Osteocyte (in vitro differentiated cells): ENCODE results near the gene DLGAP4. TPM values are rescaled to one million over a fixed set of nuclear protein-coding genes. Genes with fewer than 3 reads are reported as not detected.
A peak's percentile ranks its signal among the peaks of the same experiment; 100 is the strongest.

ENCODE experiments used
- DNase-seq: peaks from one replicate; pipeline ENCODE4 v3.0.0; 2021; ENCODE audit warnings: mixed read lengths; ENCODE audit not compliant: unreplicated experiment; ENCODE audit errors: extremely low spot score
- H3K27ac Mint-ChIP-seq: one replicate; pipeline ENCODE4 v1.8.0; 2021; ENCODE audit warnings: mild to moderate bottlenecking, mixed read lengths; ENCODE audit not compliant: unreplicated experiment
- H3K27me3 Mint-ChIP-seq: one replicate; pipeline ENCODE4 v1.8.0; 2021; ENCODE audit warnings: mixed read lengths; ENCODE audit not compliant: unreplicated experiment
- H3K36me3 Mint-ChIP-seq: one replicate; pipeline ENCODE4 v1.8.0; 2021; ENCODE audit warnings: mixed read lengths; ENCODE audit not compliant: unreplicated experiment
- H3K4me1 Mint-ChIP-seq: one replicate; pipeline ENCODE4 v1.8.0; 2021; ENCODE audit warnings: mixed read lengths; ENCODE audit not compliant: unreplicated experiment
- H3K4me3 Mint-ChIP-seq: one replicate; pipeline ENCODE4 v1.8.0; 2021; ENCODE audit warnings: mild to moderate bottlenecking, moderate library complexity, mixed read lengths; ENCODE audit not compliant: unreplicated experiment
- H3K9me3 Mint-ChIP-seq: one replicate; pipeline ENCODE4 v1.8.0; 2021; ENCODE audit warnings: mixed read lengths; ENCODE audit not compliant: unreplicated experiment
- CTCF ChIP-seq: fragments of 200-600 bp; sonication (generic); IDR thresholded peaks from 2 replicates; pipeline ENCODE4 v1.5.0; 2021; ENCODE audit warnings: antibody characterized with exemption, mild to moderate bottlenecking, moderate library complexity
- total RNA-seq: library from RNA; stranded (reverse); gene quantifications from 2 replicates; pipeline ENCODE4 v1.2.1, GENCODE V29; 2021

The DLGAP4 gene
- total RNA-seq, 1 donor from 2014 or later = 134 TPM

- DNase-seq = no peak
- Mint-ChIP-seq H3K4me1 (peaks cover 52% of the 10 kb centered on the region), H3K36me3 (peaks cover 3% of the 10 kb centered on the region), H3K9me3 (no peaks in the 10 kb centered on the region), H3K27me3 (no peaks in the 10 kb centered on the region), H3K4me3 (peak within 1 kb of the TSS; percentile 71), H3K27ac (peak within 1 kb of the TSS; percentile 44)
- TF ChIP-seq CTCF = no peak
Observed at GRCh38 chr20:36541227-36541767, 235.2 kb downstream of the DLGAP4 start, which contains the start of gene MYL9. Gene MYL9 (plus strand): TSS chr20:36541519. CDS start chr20:36544885, 3,366 bp downstream.

- Mint-ChIP-seq H3K4me3 (peak overlapping the region; percentile 71), H3K9me3 (no peaks in the 10 kb centered on the region), H3K4me1 (peaks cover 52% of the 10 kb centered on the region), H3K36me3 (peaks cover 3% of the 10 kb centered on the region), H3K27ac (peak overlapping the region; percentile 44), H3K27me3 (no peaks in the 10 kb centered on the region)
- TF ChIP-seq CTCF = peak; percentile 55
- DNase-seq = no peak
Observed at GRCh38 chr20:36541768-36542488, 235.8 kb downstream of the DLGAP4 start.

GRCh38 chr20:36542516-36543183 lies 236.5 kb downstream of the DLGAP4 start:
- peak overlapping the region; percentile 73 for H3K27ac Mint-ChIP-seq
- H3K4me1 Mint-ChIP-seq = peaks cover 50% of the 10 kb centered on the region
- peak overlapping the region; percentile 71 for H3K4me3 Mint-ChIP-seq
- no peaks in the 10 kb centered on the region for H3K27me3 Mint-ChIP-seq
- no peaks in the 10 kb centered on the region for H3K9me3 Mint-ChIP-seq
- DNase-seq = no peak
- no peak for TF ChIP-seq CTCF
- H3K36me3 Mint-ChIP-seq = peaks cover 3% of the 10 kb centered on the region

GRCh38 chr20:36543184-36544133 lies 237.3 kb downstream of the DLGAP4 start:
- no peaks in the 10 kb centered on the region for H3K9me3 Mint-ChIP-seq
- DNase-seq = no peak
- peaks cover 6% of the 10 kb centered on the region for H3K36me3 Mint-ChIP-seq
- no peak for TF ChIP-seq CTCF
- H3K27me3 Mint-ChIP-seq = no peaks in the 10 kb centered on the region
- H3K4me3 Mint-ChIP-seq = peak overlapping the region; percentile 71
- H3K27ac Mint-ChIP-seq = peak overlapping the region; percentile 73
- H3K4me1 Mint-ChIP-seq = peaks cover 43% of the 10 kb centered on the region
